Kidney epithelial cell (primary cell): Measurements from ENCODE around the gene ZNF22. TPM values are rescaled to one million over a fixed set of nuclear protein-coding genes. Genes with fewer than 3 reads are reported as not detected.

Source experiments
- DNase-seq: peaks from one replicate; pipeline ENCODE4 v3.0.0-alpha.2; 2010; ENCODE audit warnings: low read depth
- H3K27me3 ChIP-seq: 2 replicates; pipeline ENCODE4 v1.6.0; 2011; ENCODE audit warnings: low read length; ENCODE audit not compliant: control insufficient read depth, insufficient read depth
- H3K36me3 ChIP-seq: 2 replicates; pipeline ENCODE4 v1.5.1; 2011; ENCODE audit warnings: low read length; ENCODE audit not compliant: control insufficient read depth, insufficient read depth
- H3K4me3 ChIP-seq: 2 replicates; pipeline ENCODE4 v1.5.1; 2011; ENCODE audit warnings: low read depth, mild to moderate bottlenecking, control low read depth, low read length
- total RNA-seq: library from RNA; depleted of rRNA; stranded (reverse); fragments of >200 nt; gene quantifications from 2 replicates; pipeline ENCODE4 v1.2.3, GENCODE V29; 2015
- TF ChIP-seq, protein P1 (sequence below): IDR thresholded peaks from 2 replicates; pipeline ENCODE4 v1.5.1; 2011; ENCODE audit warnings: mild to moderate bottlenecking, moderate library complexity, low read length, control low read depth, inconsistent platforms; ENCODE audit not compliant: insufficient read depth, poor library complexity, severe bottlenecking

The ZNF22 gene
- total RNA-seq, 1 donor from 2014 or later, result 30.0 TPM

DNA sequence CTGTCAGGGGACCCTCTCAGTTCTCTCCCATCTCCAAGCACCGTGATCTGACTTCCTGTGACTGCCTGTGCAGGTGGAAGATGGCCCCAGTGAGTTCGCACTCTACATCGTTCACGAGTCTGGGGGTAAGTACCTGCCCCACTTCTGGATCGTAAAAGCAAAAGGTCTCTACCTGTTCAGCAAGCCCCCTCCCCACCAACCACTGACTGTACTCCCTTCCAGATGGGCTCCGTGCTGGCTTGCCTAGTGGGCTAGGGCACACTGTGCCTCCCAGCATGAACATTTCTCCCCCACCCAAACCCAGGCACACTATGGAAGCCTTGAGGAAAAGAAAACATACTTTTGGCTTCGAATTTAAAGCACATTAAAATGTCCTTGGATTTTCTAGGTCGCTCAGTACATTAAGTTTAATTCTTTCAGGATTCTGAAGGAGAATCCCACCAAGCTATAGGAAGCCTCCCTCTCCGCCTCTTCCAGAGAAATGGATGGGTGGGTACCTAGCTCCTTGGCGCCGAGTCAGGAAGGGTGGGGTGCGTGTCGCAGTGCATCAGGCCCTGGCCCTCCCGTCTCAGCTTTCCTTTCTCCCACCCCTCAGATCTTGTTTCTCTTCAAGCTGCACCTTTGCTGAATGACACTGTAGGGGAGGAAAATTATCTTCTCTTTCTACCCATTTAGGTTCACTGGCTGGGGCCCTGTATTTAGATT, 11.0 kb upstream of the ZNF22 start:
- no peaks in the 10 kb centered on the region for H3K36me3 ChIP-seq
- H3K27me3 ChIP-seq, result no peaks in the 10 kb centered on the region
- no peak overlapping the region for H3K4me3 ChIP-seq
- no peak for DNase-seq
- TF ChIP-seq, protein P1, sequence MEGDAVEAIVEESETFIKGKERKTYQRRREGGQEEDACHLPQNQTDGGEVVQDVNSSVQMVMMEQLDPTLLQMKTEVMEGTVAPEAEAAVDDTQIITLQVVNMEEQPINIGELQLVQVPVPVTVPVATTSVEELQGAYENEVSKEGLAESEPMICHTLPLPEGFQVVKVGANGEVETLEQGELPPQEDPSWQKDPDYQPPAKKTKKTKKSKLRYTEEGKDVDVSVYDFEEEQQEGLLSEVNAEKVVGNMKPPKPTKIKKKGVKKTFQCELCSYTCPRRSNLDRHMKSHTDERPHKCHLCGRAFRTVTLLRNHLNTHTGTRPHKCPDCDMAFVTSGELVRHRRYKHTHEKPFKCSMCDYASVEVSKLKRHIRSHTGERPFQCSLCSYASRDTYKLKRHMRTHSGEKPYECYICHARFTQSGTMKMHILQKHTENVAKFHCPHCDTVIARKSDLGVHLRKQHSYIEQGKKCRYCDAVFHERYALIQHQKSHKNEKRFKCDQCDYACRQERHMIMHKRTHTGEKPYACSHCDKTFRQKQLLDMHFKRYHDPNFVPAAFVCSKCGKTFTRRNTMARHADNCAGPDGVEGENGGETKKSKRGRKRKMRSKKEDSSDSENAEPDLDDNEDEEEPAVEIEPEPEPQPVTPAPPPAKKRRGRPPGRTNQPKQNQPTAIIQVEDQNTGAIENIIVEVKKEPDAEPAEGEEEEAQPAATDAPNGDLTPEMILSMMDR, result no peak

DNA sequence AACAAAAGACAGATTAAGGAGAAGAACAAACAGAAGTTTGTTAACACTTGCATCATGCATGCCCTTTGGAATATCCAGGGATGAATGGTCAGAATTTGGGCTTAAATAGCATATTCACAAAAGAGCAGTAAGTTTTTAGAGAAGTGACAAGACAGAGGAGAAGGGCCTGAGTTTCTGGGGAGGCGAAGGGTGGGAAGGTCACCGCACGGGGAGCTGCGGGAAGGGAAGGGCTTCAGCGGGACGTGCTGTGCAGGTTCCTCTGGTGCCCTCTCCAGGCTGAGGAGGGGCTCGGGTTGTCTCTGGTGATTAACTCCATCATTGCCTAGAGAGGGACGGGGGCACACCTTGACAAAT, 10.4 kb upstream of the ZNF22 start:
- Histone ChIP-seq H3K27me3 (no peaks in the 10 kb centered on the region), H3K36me3 (no peaks in the 10 kb centered on the region), H3K4me3 (no peak overlapping the region)
- DNase-seq, result no peak
- TF ChIP-seq, protein P1, result peak; percentile 36

DNA sequence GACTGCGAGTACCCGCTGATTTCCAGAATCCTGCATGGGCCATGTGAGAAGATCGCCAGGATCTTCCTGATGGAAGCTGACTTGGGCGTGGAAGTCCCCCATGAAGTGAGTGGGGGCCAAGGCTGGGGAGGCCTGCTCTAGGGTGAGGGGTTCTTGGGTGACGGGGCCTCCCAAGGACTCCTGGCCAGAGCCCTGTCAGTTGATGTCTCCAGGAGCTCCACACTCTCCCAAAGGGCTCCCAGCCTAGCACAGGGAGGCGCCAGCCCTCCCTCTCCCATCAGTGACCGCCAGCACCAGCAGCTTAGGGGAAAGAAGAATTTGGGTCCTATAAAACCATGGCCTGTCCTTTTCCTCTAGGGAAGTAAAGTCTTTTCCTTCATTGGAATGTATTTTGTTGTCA, 9.8 kb upstream of the ZNF22 start:
- Histone ChIP-seq H3K36me3 (no peaks in the 10 kb centered on the region), H3K27me3 (no peaks in the 10 kb centered on the region), H3K4me3 (no peak overlapping the region)
- TF ChIP-seq, protein P1, result no peak
- no peak for DNase-seq

DNA sequence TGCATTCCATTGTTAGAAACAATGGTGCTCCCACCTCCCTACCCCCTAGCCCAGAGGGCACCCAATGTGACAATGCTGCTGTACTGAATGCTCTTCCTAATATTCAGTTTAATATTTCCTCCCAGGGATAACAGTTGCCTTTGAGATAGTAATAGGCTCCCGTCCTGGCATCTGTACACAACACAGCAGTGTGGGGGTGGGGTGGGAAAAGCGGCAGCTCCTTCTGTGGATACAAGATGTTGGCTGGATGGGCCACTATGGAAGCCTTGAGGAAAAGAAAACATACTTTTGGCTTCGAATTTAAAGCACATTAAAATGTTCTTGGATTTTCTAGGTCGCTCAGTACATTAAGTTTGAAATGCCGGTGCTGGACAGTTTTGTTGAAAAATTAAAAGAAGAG, 9.2 kb upstream of the ZNF22 start:
- H3K36me3 ChIP-seq, result no peaks in the 10 kb centered on the region
- TF ChIP-seq, protein P1, result no peak
- no peak for DNase-seq
- H3K27me3 ChIP-seq, result no peaks in the 10 kb centered on the region
- H3K4me3 ChIP-seq, result no peak overlapping the region

DNA sequence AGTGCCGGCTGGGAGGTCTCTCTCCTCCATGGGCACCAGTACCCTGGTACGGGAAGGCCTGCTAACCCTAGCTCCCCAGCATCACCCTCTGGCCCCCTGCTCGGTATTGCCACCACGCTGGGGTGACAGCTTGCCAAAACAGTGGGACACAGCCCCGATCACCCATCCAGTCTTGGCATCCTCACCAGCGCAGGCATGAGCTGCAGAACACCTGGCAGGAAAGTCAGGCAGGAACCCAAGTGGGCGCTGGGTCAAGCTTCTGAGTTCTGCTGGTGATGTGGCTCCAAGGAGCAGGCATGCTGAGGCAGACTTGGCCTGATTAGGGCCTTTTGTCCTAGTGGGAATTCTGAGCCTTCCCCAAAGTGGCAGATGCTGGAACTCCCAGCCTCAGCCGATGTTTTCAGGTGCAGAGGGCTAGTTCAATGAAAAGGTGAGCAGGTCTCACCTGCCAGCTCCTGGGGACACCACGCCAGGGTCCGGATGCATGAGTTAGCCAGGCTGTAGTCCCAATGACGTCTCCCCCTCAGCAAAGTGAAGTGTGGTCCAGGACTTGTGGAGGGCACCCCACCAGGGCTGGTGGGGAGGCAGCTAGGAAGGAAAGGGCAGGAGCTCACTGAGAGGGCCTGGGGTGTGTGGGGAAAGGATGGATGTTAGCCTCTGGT, 8.5 kb upstream of the ZNF22 start:
- DNase-seq, result no peak
- no peaks in the 10 kb centered on the region for H3K27me3 ChIP-seq
- H3K36me3 ChIP-seq, result no peaks in the 10 kb centered on the region
- TF ChIP-seq, protein P1, result no peak
- no peak overlapping the region for H3K4me3 ChIP-seq

DNA sequence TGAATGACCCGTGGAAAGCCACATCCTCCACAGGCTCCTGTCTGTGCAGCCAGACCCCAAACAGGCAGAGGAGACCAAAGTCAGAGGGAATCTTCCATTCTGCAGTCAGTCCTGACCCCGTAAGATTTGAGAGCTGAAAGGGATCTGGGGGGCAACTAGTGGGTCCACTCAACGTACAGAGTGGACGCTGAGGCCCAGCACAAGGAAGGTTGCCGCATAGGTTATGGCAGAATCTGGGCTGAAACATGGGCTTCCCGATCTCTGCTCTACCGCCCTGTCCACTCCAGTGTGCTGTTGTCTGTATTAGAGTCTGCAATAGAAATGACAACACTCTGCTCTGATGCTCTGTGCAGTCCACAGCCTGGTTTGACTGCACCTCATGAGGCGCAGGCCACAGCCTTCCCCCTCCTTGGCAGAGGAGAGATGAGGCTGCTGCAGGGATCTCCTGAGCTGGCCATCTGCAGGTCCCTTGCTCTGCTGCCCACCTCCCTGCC, 7.9 kb upstream of the ZNF22 start:
- Histone ChIP-seq H3K27me3 (no peaks in the 10 kb centered on the region), H3K36me3 (no peaks in the 10 kb centered on the region), H3K4me3 (no peak overlapping the region)
- DNase-seq, result no peak
- TF ChIP-seq, protein P1, result no peak
